ENCODE results near the gene ITFG1.

DNA sequence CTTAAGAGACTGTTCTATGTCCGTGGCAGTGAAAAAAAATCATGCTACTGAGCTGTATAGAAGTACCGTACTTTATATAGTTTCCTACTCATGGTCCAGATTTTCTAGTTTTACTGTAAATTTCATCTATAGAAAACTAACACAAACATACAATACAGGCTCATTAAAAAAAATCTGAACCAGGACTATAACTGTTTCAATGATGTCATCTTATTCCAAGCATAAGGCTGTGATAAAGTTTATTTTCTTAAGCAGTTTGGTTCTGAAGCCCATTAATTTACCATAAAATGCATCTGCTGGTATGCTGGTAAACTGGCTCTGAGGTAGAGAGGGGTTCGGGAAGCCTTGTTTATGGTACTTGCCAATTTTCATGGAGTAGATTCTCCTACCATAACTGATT lies 300.4 kb downstream of the ITFG1 start:
- TF ChIP-seq, protein P1, sequence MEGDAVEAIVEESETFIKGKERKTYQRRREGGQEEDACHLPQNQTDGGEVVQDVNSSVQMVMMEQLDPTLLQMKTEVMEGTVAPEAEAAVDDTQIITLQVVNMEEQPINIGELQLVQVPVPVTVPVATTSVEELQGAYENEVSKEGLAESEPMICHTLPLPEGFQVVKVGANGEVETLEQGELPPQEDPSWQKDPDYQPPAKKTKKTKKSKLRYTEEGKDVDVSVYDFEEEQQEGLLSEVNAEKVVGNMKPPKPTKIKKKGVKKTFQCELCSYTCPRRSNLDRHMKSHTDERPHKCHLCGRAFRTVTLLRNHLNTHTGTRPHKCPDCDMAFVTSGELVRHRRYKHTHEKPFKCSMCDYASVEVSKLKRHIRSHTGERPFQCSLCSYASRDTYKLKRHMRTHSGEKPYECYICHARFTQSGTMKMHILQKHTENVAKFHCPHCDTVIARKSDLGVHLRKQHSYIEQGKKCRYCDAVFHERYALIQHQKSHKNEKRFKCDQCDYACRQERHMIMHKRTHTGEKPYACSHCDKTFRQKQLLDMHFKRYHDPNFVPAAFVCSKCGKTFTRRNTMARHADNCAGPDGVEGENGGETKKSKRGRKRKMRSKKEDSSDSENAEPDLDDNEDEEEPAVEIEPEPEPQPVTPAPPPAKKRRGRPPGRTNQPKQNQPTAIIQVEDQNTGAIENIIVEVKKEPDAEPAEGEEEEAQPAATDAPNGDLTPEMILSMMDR (IDR thresholded peaks at IDR 0.05; ENCODE audit: low read depth, low read length, poor library complexity, severe bottlenecking), result no peak
- TF ChIP-seq EZH2phosphoT487 (IDR thresholded peaks at IDR 0.05; ENCODE audit: borderline replicate concordance, low read length), result no peak
